Measurements from ENCODE around the gene GNPDA2.

GNPDA2 gene

GRCh38 chr4:44678094-44679041 is 48.0 kb downstream of the GNPDA2 start, which contains the start of gene GUF1:
Gene GUF1, plus strand, starts transcription at chr4:44678420. Its CDS starts 203 bp downstream, at chr4:44678623.
- peak; percentile 93 for DNase-seq

- DNase-seq, result no peak
Measured at GRCh38 chr4:44675366-44675765, 51.0 kb downstream of the GNPDA2 start.

- DNase-seq, result no peak
Measured at GRCh38 chr4:44674471-44674870, 51.9 kb downstream of the GNPDA2 start.

- no peak for DNase-seq
Measured at GRCh38 chr4:44671636-44672035, 54.7 kb downstream of the GNPDA2 start.

- no peak for DNase-seq
Measured at GRCh38 chr4:44670506-44671199, 55.7 kb downstream of the GNPDA2 start.

- DNase-seq, result no peak
Measured at GRCh38 chr4:44668526-44668925, 57.8 kb downstream of the GNPDA2 start.

- no peak for DNase-seq
Measured at GRCh38 chr4:44663539-44664263, 62.7 kb downstream of the GNPDA2 start.

GRCh38 chr4:44662623-44663005 is 63.7 kb downstream of the GNPDA2 start:
- DNase-seq, result no peak

- DNase-seq, result no peak
Measured at GRCh38 chr4:44661940-44662622, 64.3 kb downstream of the GNPDA2 start.

- DNase-seq, result no peak
Measured at GRCh38 chr4:44660396-44660795, 66.0 kb downstream of the GNPDA2 start.

GRCh38 chr4:44652002-44652401 is 74.4 kb downstream of the GNPDA2 start:
- no peak for DNase-seq

Measured in left hindlimb (tissue), 1 donor.